CD4-positive, alpha-beta T cell (primary cell): Measurements from ENCODE around the gene KIAA0825. TPM values are rescaled to one million over a fixed set of nuclear protein-coding genes. Genes with fewer than 3 reads are reported as not detected.

ENCODE experiments used
- ATAC-seq: fragments of 200-7000 bp; cut with Tn5 transposase; one replicate; pipeline ENCODE4 v1.10.0; 2022; ENCODE audit warnings: mild to moderate bottlenecking; ENCODE audit not compliant: poor library complexity
- CTCF ChIA-PET: fragments of 350-600 bp; sonication (Branson Sonifier 250); formaldehyde crosslinking; loops from one replicate; lab custom pipeline; 2021; ENCODE audit warnings: antibody characterized with exemption, inconsistent platforms; lab: Charles Lee
- POLR2A ChIA-PET: fragments of 350-600 bp; sonication (Branson Sonifier 250); formaldehyde crosslinking; loops from one replicate; lab custom pipeline; 2021; ENCODE audit warnings: antibody characterized with exemption, inconsistent platforms; lab: Charles Lee
- DNase-seq, 14 experiments: peaks; one replicate each; pipeline ENCODE4 v3.0.0-alpha.2; 2013 to 2020; ENCODE audit warnings: mixed read lengths in 2 of 14
- H3K27ac ChIP-seq, 2 donors: one replicate each; pipeline versions ENCODE4 v1.5.1 to v1.7.0; 2013; ENCODE audit warnings: low read length in 2 of 2, low read depth in 1 of 2, mild to moderate bottlenecking in 1 of 2
- H3K27me3 ChIP-seq, 2 experiments: 1 replicate in 1 of 2; 2 replicates in 1 of 2; pipeline versions ENCODE4 v1.6.1 to v1.7.0; 2013; ENCODE audit warnings: low read length in 2 of 2, control low read depth in 1 of 2, mild to moderate bottlenecking in 1 of 2, moderate library complexity in 1 of 2; ENCODE audit not compliant: insufficient read depth in 2 of 2, control insufficient read depth in 1 of 2
- H3K36me3 ChIP-seq: one replicate; pipeline ENCODE4 v1.6.1; 2013; ENCODE audit warnings: low read length, control low read depth; ENCODE audit not compliant: insufficient read depth
- H3K4me1 ChIP-seq: one replicate; pipeline ENCODE4 v1.6.1; 2013; ENCODE audit warnings: low read length, control low read depth; ENCODE audit not compliant: insufficient read depth
- H3K4me3 ChIP-seq: one replicate; pipeline ENCODE4 v1.5.1; 2013; ENCODE audit warnings: mild to moderate bottlenecking, low read length, moderate library complexity
- H3K9me3 ChIP-seq, 2 experiments: 1 replicate in 1 of 2; 2 replicates in 1 of 2; pipeline versions ENCODE4 v1.6.1 to v1.7.0; 2013; ENCODE audit warnings: low read length in 2 of 2, mild to moderate bottlenecking in 2 of 2, control low read depth in 1 of 2, moderate library complexity in 1 of 2; ENCODE audit not compliant: control insufficient read depth in 1 of 2, insufficient read depth in 1 of 2
- H3K27ac Mint-ChIP-seq: one replicate; pipeline ENCODE4 v1.8.0; 2020; ENCODE audit warnings: mixed read lengths
- H3K27me3 Mint-ChIP-seq: one replicate; pipeline ENCODE4 v1.8.0; 2021; ENCODE audit warnings: mixed read lengths
- H3K36me3 Mint-ChIP-seq: one replicate; pipeline ENCODE4 v1.8.0; 2021; ENCODE audit warnings: low read depth, mixed read lengths
- H3K4me1 Mint-ChIP-seq: one replicate; pipeline ENCODE4 v1.8.0; 2021; ENCODE audit warnings: low read depth, mixed read lengths
- H3K4me3 Mint-ChIP-seq: one replicate; pipeline ENCODE4 v1.8.0; 2020; ENCODE audit warnings: mild to moderate bottlenecking, mixed read lengths
- H3K9me3 Mint-ChIP-seq: one replicate; pipeline ENCODE4 v1.8.0; 2020; ENCODE audit warnings: mixed read lengths
- CTCF ChIP-seq: fragments of 200-600 bp; IDR thresholded peaks from one replicate; pipeline ENCODE4 v1.8.0; 2022; ENCODE audit warnings: antibody characterized with exemption, mild to moderate bottlenecking
- intact Hi-C, 2 experiments: fragments of 100-400 bp; cut with DNase I in 1 of 2; cut with micrococcal nuclease in 1 of 2; formaldehyde crosslinking; loops; one replicate each; pipeline versions ENCODE4 v1.15.1 to v1.9.0; 2023 to 2025; cut with DNase I, micrococcal nuclease
- total RNA-seq, 174 experiments: library from RNA in 2 of 174; stranded (reverse) in 2 of 174; gene quantifications; one replicate each; pipeline ENCODE4 v1.2.3 and lab custom pipeline; 2021 to 2026

Gene KIAA0825
- total RNA-seq, 2 experiments from 2014 or later, result 1.5 to 1.6 TPM

- Mint-ChIP-seq H3K27me3 (no peaks in the 10 kb centered on the region), H3K36me3 (no peaks in the 10 kb centered on the region), H3K9me3 (peaks cover 6% of the 10 kb centered on the region), H3K4me1 (no peaks in the 10 kb centered on the region), H3K4me3 (no peak overlapping the region), H3K27ac (no peak overlapping the region)
- CTCF ChIA-PET, result no interaction called here
- intact Hi-C loops, result no loop called here
- no peaks in the 10 kb centered on the region for H3K27me3 ChIP-seq
- POLR2A ChIA-PET, result no interaction called here
- TF ChIP-seq CTCF, result no peak
- ATAC-seq, result no peak
- H3K36me3 ChIP-seq, result no peaks in the 10 kb centered on the region
- H3K4me1 ChIP-seq, result no peaks in the 10 kb centered on the region
- H3K27ac ChIP-seq, result no peak overlapping the region
- H3K4me3 ChIP-seq, result no peak overlapping the region
- no peak for DNase-seq
- H3K9me3 ChIP-seq, result no peaks in the 10 kb centered on the region
Measured at GRCh38 chr5:94288937-94289336, 329.5 kb downstream of the KIAA0825 start.

- DNase-seq (no peak), ATAC-seq (no peak)
- CTCF ChIA-PET, result no interaction called here
- Mint-ChIP-seq H3K36me3 (no peaks in the 10 kb centered on the region), H3K27ac (no peak overlapping the region), H3K9me3 (no peaks in the 10 kb centered on the region), H3K27me3 (no peaks in the 10 kb centered on the region), H3K4me3 (no peak overlapping the region), H3K4me1 (no peaks in the 10 kb centered on the region)
- POLR2A ChIA-PET, result no interaction called here
- no peaks in the 10 kb centered on the region for H3K4me1 ChIP-seq
- no peak overlapping the region for H3K27ac ChIP-seq
- no peaks in the 10 kb centered on the region for H3K27me3 ChIP-seq
- H3K9me3 ChIP-seq, result no peaks in the 10 kb centered on the region
- intact Hi-C loops, result no loop called here
- H3K36me3 ChIP-seq, result no peaks in the 10 kb centered on the region
- H3K4me3 ChIP-seq, result no peak overlapping the region
- TF ChIP-seq CTCF, result no peak
Measured at GRCh38 chr5:94285984-94286383, 332.4 kb downstream of the KIAA0825 start.

GRCh38 chr5:94283093-94283492 lies 335.3 kb downstream of the KIAA0825 start:
- no peaks in the 10 kb centered on the region for H3K9me3 Mint-ChIP-seq
- Histone ChIP-seq H3K4me1 (no peaks in the 10 kb centered on the region), H3K27me3 (no peaks in the 10 kb centered on the region), H3K27ac (no peak overlapping the region), H3K9me3 (no peaks in the 10 kb centered on the region), H3K4me3 (no peak overlapping the region), H3K36me3 (no peaks in the 10 kb centered on the region)
- ChIA-PET POLR2A (no interaction called here), CTCF (no interaction called here)
- TF ChIP-seq CTCF, result no peak
- H3K27me3 Mint-ChIP-seq, result no peaks in the 10 kb centered on the region
- no peak overlapping the region for H3K27ac Mint-ChIP-seq
- no peaks in the 10 kb centered on the region for H3K4me1 Mint-ChIP-seq
- intact Hi-C loops, result no loop called here
- no peaks in the 10 kb centered on the region for H3K36me3 Mint-ChIP-seq
- ATAC-seq (no peak), DNase-seq (no peak)
- no peak overlapping the region for H3K4me3 Mint-ChIP-seq
